NCI-H146 (cell line): Measurements from ENCODE around the gene CDC42EP5.
"Not testable (repeated sequence)": the region's sequence is repeated elsewhere in the genome, so short reads cannot be mapped to it uniquely, and the experiment has no call there.

ENCODE experiments used
- DNase-seq: peaks from one replicate; lab custom pipeline; 2025; lab: John Stamatoyannopoulos, UW

Gene CDC42EP5

DNA sequence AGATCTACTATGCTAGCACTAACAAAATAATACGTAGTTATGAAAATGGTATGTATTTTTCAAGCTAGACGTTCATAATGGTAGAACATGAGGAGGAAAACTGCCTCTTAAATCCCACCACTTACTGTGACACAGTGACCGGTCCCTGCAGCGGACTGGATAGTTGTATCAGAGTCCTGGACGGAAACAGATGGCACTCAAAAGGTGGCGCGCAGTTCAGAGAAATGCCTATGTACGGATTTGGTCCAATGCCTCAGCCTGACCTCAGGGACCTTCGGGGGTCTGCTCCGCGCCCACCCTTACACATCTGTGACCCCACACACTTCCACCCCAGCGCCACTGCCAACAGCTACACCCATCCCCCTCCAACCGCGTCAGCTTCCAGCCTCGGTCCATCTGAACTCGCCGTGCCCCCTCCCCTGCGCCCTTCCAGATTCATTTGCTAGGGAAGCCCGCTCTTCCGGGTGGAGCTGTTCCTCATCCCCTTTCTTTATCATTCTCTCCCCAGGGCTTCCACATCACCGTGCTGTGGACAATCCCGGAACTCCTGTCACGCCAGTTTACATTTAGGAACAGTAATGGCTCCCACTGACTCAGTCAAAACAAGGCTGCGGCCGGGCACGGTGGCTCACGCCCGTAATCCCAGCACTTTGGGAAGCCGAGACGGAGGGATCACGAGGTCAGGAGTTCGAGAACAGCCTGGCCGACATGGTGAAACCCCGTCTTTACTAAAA lies 24.9 kb downstream of the CDC42EP5 start:
- peak; percentile 61 for DNase-seq

DNA sequence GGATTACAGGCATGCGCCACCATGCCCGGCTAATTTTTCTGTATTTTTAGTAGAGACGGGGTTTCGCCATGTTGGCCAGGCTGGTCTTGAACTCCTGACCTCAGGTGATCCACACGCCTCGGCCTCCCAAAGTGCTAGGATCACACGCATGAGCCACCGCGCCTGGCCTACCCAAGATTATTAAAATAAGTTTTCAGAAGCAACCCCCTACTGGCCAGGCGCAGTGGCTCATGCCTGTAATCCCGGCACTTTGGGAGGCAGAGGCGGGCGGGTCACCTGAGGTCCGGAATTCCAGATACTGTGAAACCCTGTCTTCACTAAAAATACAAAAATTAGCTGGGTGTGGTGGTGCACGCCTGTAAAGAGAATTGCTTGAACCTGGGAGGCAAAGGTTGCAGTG lies 26.7 kb downstream of the CDC42EP5 start:
- not testable (repeated sequence) for DNase-seq

DNA sequence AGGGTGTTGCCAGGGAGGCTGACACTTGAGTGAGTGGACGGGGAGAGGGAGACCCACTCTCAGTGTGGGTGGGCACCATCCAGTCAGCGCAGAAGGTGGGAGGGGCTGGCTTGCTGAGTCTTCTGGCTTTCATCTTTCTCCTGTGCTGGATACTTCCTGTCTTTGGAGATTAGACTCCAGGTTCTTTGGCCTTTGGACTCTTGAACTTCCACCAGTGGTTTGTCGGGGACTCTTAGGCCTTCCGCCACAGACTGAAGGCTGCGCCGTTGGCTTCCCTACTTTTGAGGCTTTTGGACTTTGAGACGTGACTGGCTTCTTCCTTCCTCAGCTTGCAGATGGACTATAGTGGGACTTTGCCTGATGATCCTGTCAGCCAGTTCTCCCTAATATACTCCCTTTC lies 28.4 kb downstream of the CDC42EP5 start:
- no peak for DNase-seq

GRCh38 chr19:54440641-54441040 lies 32.5 kb downstream of the CDC42EP5 start:
- DNase-seq = no peak

- DNase-seq = no peak
Measured at GRCh38 chr19:54439174-54439851, 33.8 kb downstream of the CDC42EP5 start.

GRCh38 chr19:54436628-54437252 lies 36.4 kb downstream of the CDC42EP5 start:
- DNase-seq = no peak

DNA sequence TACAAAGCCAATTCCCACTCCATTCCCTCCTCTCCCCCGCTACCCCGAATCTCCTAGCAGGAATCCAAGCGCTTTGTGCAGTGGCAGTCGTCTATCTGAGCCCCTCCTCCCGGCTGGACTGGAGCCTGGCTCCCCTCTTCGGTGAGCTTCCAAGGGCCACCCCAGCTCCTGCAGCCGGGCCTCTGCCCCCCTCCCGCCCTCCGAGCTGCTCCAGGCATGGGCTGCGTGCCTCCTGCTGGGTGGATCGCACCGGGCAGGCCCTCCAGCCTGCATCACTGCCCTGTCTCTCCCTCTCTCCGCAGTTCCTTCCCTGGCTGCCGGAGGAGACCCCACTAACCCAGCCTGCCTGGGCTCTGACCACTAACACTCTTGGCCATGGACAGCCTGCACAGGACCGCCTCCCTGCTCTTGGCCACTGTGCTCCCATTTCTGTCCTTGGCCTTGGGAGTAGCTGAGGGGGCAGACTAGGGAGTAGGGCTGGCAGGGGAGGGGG lies 37.0 kb downstream of the CDC42EP5 start:
- no peak for DNase-seq

GRCh38 chr19:54435551-54436016 lies 37.5 kb downstream of the CDC42EP5 start:
- no peak for DNase-seq

DNA sequence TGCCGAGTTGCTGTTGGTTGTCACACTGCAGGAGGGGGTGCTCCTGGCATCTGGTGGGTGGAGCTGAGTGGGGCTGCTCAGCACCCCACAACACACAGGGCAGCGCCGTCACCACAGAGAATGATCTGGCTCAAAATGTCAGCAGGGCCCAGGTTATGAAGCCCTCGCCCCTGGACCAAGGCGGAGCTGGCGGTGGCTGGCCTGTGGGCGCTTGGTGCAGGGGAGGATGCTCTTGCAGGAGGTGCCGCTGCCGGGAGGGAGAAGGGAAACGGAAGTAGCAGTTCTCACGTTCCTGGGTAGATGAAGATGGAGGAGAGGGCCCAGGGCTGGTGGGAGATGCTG lies 38.3 kb downstream of the CDC42EP5 start:
- no peak for DNase-seq

GRCh38 chr19:54434112-54434872 lies 38.8 kb downstream of the CDC42EP5 start:
- no peak for DNase-seq

DNA sequence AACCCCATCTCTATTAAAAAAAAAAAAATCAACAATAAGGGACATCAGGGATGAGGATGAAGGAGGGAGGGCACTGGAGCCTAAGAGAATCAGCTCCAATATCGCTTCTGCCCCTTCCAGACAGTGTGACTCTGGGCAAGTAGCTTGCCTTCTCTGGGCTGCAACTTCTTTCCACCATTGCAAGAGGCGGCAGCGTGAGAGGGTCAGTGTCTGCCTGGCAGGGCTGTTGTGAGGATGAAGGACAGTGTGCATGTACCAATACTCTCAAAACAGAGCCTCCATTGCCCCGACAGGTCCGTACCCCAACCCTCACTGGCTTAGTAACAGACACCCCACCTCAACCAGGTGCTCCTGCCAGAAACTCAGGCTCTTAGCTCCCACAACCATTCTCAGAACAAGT lies 39.4 kb downstream of the CDC42EP5 start:
- DNase-seq = no peak

GRCh38 chr19:54432144-54432738 lies 40.9 kb downstream of the CDC42EP5 start:
- DNase-seq = no peak

GRCh38 chr19:54431255-54431838 lies 41.7 kb downstream of the CDC42EP5 start:
- DNase-seq = peak; percentile 63

GRCh38 chr19:54430306-54431254 lies 42.5 kb downstream of the CDC42EP5 start:
- peak; percentile 21 for DNase-seq

- no peak for DNase-seq
Measured at GRCh38 chr19:54429545-54430227, 43.4 kb downstream of the CDC42EP5 start.

- no peak for DNase-seq
Measured at GRCh38 chr19:54429176-54429495, 44.0 kb downstream of the CDC42EP5 start.

DNA sequence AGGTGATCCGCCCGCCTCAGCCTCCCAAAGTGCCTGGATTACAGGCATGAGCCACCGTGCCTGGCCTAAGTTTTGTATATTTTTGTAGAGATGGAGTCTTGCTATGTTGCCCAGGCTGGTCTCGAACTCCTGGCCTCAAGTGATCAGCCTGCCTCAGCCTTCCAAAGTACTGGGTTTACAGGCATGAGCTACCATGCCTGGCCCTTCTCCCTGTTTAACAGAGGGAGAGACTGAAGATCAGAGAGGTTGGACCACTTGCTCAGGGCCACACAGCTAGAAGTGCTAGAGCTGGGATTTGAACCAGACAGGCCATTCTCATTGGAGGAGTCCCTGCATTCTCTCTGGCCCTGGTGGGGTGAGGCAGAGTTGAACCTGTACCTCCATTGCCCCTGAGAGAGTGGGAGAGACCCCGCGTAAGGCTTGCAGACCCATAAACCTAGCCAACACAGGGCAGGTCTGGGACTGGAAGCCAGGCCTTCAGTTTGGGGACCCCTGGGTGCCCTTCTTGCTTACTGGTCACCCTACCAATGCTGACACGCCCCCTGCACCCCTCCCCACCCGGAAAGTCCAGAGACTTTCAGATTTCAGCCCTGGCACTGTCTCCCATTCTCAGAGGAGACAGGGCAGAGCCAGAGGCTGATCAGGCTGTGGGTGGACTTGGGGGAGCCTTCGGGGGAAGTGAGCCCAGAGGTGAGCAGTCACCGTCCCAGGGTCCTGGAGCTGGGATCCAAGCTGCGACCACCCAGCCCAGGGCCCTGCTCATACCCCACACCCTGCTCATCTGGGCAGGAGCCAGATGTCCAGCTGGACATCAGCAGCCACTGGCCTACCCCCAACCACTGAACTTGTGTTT lies 44.5 kb downstream of the CDC42EP5 start:
- DNase-seq = no peak

- DNase-seq = no peak
Measured at GRCh38 chr19:54427586-54427985, 45.5 kb downstream of the CDC42EP5 start.
